ENCODE measurements around the gene ARL14EP. TPM values are rescaled to one million over a fixed set of nuclear protein-coding genes. Genes with fewer than 3 reads are reported as not detected.

ARL14EP gene
- total RNA-seq (21.7 and 26.5 TPM in 2 replicates), polyA plus RNA-seq (16.6 and 22.2 TPM in 2 replicates)

DNA sequence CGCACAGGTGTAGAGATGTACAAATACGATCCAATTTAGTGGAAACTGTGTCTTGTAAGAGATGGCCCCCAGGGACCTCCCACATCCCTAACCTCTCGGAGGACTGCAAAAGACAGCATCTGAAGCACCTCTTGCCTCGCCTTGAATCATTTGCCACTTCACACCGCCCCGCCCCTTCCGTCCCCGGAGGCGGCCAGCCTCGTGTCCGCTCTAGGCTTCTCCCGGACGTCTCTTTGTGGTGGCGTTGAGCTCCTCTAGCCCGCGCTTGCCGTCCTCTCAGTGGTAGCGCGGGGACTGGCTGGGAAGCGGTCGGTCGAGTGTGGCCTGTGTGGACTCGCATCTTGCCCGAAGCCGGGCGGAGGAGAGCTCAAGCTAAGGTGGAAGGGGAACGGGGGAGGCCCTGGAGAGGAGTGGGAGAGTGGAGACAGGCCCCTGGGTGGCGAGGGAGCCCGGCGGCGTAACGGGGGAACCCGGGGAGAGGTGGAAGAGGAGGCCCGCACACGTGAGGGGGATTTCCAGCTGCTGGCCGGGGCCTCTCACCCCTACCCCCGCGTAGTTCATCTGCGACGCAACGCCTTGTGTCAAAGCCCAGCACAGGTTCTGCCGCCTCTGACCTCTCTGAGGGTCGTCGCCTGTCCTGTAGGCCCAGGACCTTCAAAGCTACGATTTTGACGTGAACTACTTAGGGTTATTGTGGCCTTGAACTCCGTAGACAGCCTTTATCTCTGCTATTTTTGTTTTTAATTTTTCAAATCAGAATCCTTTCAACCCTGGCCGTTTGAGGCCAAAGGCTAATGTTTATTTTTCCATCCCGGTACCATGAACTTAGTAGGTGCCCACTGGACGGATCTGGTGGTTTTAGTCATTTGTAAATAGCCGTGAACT, at the start of gene ARL14EP:
TSS of gene ARL14EP (plus strand) at position 279 of the 885 bp plus-strand sequence. CDS start 7,845 bp downstream, outside the sequence.
- Histone ChIP-seq H3K4me1 (ENCODE audit: insufficient read depth) (peaks cover 12% of the 10 kb centered on the region), H3K27me3 (peaks cover 3% of the 10 kb centered on the region), H3K9me2 (replicated peaks; ENCODE audit: insufficient read depth) (no peaks in the 10 kb centered on the region), H3K9me3 (ENCODE audit: low read depth) (no peaks in the 10 kb centered on the region), H3K36me3 (replicated peaks; ENCODE audit: insufficient read depth, low read depth) (no peaks in the 10 kb centered on the region), H4K20me1 (ENCODE audit: insufficient read depth, poor library complexity, severe bottlenecking) (no peaks in the 10 kb centered on the region), H3K4me3 (peak within 1 kb of the TSS; percentile 51), H3K4me2 (peak within 1 kb of the TSS; percentile 83), H3K79me2 (peaks cover 45% of the 10 kb centered on the region), H3K27ac (peak within 1 kb of the TSS; percentile 91), H2AFZ (peak within 1 kb of the TSS; percentile 91)
- peak; percentile 96 for DNase-seq (ENCODE audit: low spot score)
- 2% methylated on average over 51 of the region's 51 CpGs for WGBS (ENCODE audit: low lambda C conversion rate, missing lambda C conversion rate)
- TF ChIP-seq CTCF (IDR thresholded peaks at IDR 0.05; ENCODE audit: poor library complexity) (no peak), EZH2 (IDR thresholded peaks at IDR 0.05; ENCODE audit: borderline replicate concordance) (no peak), EZH2phosphoT487 (IDR thresholded peaks at IDR 0.05; ENCODE audit: low read depth, severe bottlenecking, unreplicated experiment) (no peak)

GRCh38 chr11:30277176-30277575, 45.7 kb upstream of the ARL14EP start:
- no peaks in the 10 kb centered on the region for H3K9me3 ChIP-seq (ENCODE audit: low read depth)
- H2AFZ ChIP-seq, result no peak overlapping the region
- H3K4me1 ChIP-seq (ENCODE audit: insufficient read depth), result no peaks in the 10 kb centered on the region
- no peak overlapping the region for H3K4me2 ChIP-seq
- no peaks in the 10 kb centered on the region for H3K36me3 ChIP-seq (replicated peaks; ENCODE audit: insufficient read depth, low read depth)
- H3K4me3 ChIP-seq, result no peak overlapping the region
- no peaks in the 10 kb centered on the region for H3K27me3 ChIP-seq
- H4K20me1 ChIP-seq (ENCODE audit: insufficient read depth, poor library complexity, severe bottlenecking), result no peaks in the 10 kb centered on the region
- no peaks in the 10 kb centered on the region for H3K9me2 ChIP-seq (replicated peaks; ENCODE audit: insufficient read depth)
- H3K27ac ChIP-seq, result no peak overlapping the region
- no peak for DNase-seq (ENCODE audit: low spot score)
- TF ChIP-seq CTCF (IDR thresholded peaks at IDR 0.05; ENCODE audit: poor library complexity) (no peak), EZH2phosphoT487 (IDR thresholded peaks at IDR 0.05; ENCODE audit: low read depth, severe bottlenecking, unreplicated experiment) (no peak), EZH2 (IDR thresholded peaks at IDR 0.05; ENCODE audit: borderline replicate concordance) (no peak)
- H3K79me2 ChIP-seq, result no peaks in the 10 kb centered on the region

DNA sequence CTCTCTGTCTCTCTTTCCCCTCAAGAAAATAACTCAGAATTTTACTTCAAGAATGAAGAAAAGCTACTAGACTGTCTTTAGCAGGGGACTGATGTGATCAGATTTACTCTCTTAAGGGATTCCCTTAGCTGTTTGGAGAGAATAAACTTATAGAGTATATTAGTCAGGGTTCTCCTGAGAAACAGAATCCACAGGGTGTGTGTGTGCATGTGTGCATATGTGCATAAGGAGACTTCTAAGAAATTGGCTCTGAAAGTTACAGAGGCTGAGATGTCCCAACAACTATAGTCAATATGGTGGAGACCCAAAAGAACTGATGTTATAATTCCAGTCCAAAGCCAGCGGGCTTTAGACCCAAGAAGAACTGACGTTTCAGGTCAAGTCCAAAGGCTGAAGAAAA, 43.1 kb upstream of the ARL14EP start:
- no peak overlapping the region for H3K27ac ChIP-seq
- no peak overlapping the region for H3K4me2 ChIP-seq
- no peak overlapping the region for H2AFZ ChIP-seq
- no peak for DNase-seq (ENCODE audit: low spot score)
- no peaks in the 10 kb centered on the region for H3K9me3 ChIP-seq (ENCODE audit: low read depth)
- H3K9me2 ChIP-seq (replicated peaks; ENCODE audit: insufficient read depth), result no peaks in the 10 kb centered on the region
- no peak overlapping the region for H3K4me3 ChIP-seq
- no peaks in the 10 kb centered on the region for H3K27me3 ChIP-seq
- no peaks in the 10 kb centered on the region for H4K20me1 ChIP-seq (ENCODE audit: insufficient read depth, poor library complexity, severe bottlenecking)
- TF ChIP-seq CTCF (IDR thresholded peaks at IDR 0.05; ENCODE audit: poor library complexity) (no peak), EZH2phosphoT487 (IDR thresholded peaks at IDR 0.05; ENCODE audit: low read depth, severe bottlenecking, unreplicated experiment) (no peak), EZH2 (IDR thresholded peaks at IDR 0.05; ENCODE audit: borderline replicate concordance) (no peak)
- no peaks in the 10 kb centered on the region for H3K36me3 ChIP-seq (replicated peaks; ENCODE audit: insufficient read depth, low read depth)
- H3K4me1 ChIP-seq (ENCODE audit: insufficient read depth), result no peaks in the 10 kb centered on the region
- 86% methylated on average over 2 of the region's 2 CpGs for WGBS (ENCODE audit: low lambda C conversion rate, missing lambda C conversion rate)
- no peaks in the 10 kb centered on the region for H3K79me2 ChIP-seq
